ENCODE measurements around the gene CMYA5. TPM values are rescaled to one million over a fixed set of nuclear protein-coding genes. Genes with fewer than 3 reads are reported as not detected.
"Not testable (repeated sequence)": the region's sequence is repeated elsewhere in the genome, so short reads cannot be mapped to it uniquely, and the experiment has no call there.

CMYA5 gene
- total RNA-seq, 1 experiment from 2014 or later, result 0.07 TPM

DNA sequence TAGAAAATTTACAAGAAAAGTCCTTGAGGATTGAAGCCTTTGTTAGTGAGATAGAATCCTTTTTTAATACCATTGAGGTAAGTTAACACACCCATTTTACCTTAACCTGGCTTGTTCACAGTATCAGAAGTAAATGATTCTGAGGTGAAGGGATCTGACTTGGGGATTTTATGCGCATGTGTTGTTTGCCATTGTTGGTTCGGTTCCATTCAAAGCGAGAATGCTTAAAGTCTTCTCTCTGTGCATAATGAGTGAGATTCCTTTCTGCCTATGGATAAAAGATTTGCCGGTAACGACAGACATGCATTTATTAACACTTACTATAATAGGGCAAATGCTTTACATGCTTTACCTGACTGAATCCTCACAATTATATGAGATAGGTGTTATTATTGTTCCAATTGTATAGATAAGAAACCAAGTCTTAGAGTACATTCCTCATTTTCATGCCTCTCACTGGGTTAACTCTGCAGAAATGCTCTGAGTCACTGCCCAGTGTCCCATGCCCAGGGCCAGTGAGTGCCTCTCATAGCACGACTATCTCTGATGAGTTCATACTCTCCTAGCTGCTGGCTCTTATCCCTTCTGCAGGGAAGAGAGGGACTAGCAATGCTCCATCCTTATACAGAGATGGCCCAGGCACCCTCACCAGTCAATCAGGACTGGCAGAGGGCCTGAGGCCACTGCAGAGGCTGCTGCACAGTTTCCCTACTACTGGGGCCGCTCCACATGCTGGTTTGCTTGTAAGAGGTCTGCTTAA, 54.4 kb downstream of the CMYA5 start:
- in situ Hi-C loops (cut with HindIII; ENCODE audit: low sequenced_read_pairs), result no loop called here
- no peak for DNase-seq (ENCODE audit: low spot score)

DNA sequence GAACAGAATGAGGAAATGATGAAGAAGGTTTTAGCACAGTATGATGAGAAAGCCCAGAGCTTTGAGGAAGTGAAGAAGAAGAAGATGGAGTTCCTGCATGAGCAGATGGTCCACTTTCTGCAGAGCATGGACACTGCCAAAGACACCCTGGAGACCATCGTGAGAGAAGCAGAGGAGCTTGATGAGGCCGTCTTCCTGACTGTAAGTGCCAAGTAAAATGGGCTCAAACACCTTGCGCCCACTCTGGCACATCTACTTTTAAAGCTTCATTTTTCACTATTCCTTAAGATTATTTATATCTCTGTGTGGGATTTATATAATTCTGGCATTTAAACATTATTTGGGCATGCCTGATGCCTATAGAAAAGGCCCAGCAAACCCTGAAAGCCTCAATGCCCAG, 55.6 kb downstream of the CMYA5 start:
- no peak for DNase-seq (ENCODE audit: low spot score)
- in situ Hi-C loops (cut with HindIII; ENCODE audit: low sequenced_read_pairs), result no loop called here

DNA sequence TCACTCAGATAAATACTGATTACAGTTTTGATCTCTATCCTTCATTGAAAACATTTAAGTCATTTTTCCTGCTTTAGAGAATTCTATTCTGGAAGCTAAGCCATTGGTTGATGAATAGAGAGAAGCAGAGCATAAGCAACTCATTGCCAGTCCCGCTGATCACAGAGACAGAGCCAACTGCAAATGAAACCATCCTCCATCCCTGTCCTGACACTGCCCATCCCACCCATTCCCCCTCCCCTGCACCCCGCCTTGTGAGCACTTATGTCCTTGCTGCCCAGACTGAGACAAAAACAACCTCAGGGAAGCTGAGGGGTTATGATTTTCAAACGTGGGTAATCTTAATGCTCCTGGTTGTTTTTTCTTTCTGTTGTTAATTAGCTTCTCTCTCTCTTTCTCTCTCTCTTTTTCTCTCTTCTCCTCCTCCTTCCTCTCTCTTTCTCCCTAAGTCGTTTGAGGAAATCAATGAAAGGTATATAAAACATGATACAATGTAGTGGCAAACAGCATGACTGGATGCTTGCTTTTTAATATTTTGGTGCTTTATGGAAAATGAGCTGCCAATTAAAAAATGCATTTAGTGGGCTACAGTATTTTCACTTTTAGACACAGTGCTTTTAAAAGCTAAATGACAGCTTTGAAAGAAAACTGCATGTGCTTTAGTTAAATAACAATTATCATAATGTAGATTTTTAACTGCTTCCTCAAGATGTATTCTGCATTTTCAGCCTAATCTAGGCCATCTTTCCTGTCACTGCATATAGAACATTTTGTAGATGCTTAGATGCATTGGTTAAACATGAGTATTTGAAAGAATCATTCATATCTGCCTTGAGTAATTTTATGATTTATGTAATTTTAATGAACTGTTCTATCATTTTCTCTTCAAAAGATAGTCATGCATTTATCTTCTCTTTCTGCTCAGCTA, 57.3 kb downstream of the CMYA5 start:
- in situ Hi-C loops (cut with HindIII; ENCODE audit: low sequenced_read_pairs), result no loop called here
- peak; percentile 12 for DNase-seq (ENCODE audit: low spot score)

DNA sequence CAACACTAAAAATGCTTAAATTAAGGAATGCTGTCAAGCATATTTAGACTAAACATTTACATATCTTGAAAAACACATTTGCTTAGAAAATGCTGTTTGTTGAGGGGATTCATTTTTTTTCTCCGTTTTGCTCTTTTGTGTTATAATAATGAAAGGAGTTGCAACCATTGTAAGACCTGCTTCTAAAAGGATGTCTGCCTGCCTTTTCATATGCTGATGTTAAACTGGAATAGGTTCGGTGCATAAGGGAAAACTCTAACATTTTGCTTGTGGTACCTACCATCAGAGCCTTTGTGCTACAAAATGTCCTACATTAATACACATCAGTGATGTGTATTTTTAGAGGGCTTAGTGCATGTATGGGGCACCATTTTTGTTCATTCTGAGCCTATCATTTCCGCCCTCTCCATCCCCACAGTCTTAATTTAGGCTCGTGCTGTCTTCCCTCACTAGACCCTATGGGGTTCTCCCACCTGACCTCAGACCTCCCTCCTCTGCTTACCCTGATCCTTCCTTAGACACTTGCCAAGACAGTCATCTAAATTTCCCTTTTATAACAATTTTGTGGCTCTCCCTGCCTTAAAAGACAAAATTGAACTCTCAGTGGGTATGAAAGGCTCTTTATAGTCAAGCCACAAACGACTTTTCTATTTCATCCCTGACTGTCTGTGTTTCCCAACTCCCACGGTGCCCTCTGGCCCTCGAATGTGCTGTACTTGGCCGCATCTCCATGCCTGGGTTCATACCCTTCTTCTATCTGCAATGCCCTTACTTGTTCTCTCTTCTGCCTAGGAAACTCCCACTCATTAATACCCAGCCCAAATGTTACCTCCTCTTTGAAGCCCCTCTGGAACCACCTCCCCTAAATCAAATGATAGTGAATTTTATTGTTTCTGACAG, 61.2 kb downstream of the CMYA5 start:
- in situ Hi-C loops (cut with HindIII; ENCODE audit: low sequenced_read_pairs), result no loop called here

DNA sequence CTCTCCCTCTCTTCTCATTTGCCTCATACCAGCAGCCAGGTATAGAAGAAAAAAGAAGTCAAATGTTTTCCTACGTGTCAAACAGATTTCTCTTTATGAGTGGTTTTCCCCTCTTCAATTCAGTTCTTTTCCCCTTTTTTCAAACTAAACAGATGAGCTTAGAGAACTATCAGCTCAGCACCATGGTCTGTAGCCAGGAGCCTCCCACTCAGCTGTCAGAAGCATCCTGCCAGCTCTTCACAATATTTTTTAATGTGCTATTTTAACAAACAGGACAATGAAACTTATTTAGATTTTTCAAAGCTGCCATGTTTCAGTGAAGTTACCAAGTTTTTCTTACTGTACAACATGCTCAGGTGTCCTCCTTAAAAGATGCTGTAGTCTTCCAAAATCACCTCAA, 63.5 kb downstream of the CMYA5 start:
- in situ Hi-C loops (cut with HindIII; ENCODE audit: low sequenced_read_pairs), result no loop called here

More for the DNA sequence above, 61.2 kb downstream of the CMYA5 start:
- no peak for DNase-seq (ENCODE audit: low spot score)

DNA sequence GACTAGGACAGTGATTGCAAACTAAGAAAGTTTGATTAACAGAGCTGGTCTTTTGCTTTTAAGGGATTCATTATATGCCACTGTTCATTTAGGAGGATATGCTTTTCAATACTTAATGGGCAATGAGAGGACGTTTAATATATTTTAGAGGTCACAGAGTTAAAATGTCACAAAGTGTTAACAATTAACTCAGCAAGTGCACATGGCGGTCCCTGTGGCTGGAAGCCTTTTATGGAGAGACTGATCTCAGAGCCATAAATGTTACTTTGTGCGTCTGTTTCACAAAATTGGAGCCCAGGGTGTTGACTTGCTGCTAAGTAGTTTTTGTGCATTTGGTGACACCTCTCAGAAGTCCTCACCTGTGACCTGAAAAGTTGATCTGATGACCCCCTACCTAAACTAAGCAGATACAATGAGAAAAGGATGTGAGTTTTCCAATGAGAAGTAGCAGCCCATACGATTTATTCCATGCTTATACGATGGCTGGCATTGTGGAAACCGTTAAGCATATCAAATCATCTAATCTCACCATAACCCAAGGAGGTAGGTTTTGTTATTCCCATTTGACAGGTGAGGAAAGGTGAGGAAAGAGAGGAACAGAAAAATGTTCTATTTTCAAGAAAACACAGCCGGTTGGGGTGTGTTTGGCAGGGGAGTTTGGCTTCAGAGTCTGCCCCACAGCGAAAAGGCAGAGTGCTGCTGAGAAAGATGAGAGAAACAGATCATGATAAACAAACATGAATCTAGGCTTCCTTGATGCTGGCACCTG, 64.4 kb downstream of the CMYA5 start:
- no peak for DNase-seq (ENCODE audit: low spot score)
- in situ Hi-C loops (cut with HindIII; ENCODE audit: low sequenced_read_pairs), result no loop called here

More for the DNA sequence above, 63.5 kb downstream of the CMYA5 start:
- DNase-seq (ENCODE audit: low spot score), result no peak

DNA sequence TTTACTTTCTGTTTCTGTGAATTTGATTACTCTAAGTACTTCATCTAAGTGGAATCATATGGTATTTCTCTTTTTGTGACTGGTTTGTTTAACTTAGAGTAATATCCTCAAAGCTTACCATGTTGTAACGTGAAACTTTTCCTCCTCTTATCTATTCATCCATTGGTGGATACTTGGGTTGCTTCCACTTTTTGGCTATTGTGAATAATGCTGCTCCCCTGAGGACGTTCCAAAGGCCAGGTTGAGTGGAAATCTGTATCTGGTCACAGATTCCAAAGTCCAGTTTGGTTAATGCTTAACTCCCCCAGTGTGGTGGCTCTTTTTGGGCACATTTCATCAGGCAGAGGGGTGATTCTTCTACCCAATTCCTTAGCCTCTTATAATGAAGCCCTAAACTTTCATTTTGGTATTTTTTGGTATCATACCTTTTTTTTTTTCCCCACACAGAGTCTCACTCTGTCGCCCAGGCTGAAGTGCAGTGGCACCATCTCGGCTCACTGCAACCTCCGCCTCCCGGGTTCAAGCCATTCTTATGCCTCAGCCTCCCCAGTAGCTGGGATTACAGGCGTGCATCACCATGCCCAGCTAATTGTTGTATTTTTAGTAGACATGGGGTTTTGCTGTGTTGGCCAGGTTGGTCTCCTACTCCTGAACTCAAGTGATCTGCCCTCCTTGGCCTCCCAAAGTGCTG, 65.4 kb downstream of the CMYA5 start:
- in situ Hi-C loops (cut with HindIII; ENCODE audit: low sequenced_read_pairs), result no loop called here
- DNase-seq (ENCODE audit: low spot score), result no peak

DNA sequence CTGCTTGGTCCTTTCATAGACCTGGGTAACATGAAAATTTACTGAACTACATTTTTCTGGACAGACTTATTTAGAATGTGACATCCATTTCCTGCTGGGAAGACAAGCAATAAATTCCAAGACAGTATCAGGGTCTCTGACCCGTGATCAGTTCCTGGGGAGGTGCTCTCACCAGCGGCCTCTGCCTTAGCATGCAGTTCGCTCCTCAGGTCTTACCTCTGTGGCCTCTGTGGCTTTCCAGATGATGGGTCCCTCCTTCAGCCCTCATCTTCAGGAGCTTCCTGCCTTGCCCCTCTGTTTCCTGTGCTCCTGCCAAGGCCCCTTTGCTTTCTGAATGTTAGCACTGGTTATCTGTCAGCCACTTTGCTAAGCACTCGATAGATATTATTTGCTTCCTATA, 66.4 kb downstream of the CMYA5 start:
- DNase-seq (ENCODE audit: low spot score), result no peak
- in situ Hi-C loops (cut with HindIII; ENCODE audit: low sequenced_read_pairs), result no loop called here

DNA sequence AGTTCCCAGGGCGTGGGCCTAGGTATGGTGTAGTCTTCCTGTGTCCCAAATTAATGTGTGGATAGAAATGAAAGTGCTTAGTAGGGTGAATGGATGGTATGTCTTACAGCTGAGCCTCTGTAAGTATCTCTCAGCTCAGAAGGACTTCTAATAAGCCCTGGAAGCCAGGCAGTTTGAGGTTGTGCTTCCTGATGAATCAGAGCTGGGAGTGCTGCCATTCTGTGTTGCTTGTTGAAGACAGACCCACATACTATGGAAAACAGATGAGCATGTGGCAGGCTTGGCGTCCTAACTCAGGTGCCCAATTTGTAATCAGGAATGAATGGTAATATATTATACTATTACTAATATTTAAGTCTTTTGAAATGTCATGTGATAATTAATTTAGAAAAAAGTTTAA, 69.8 kb downstream of the CMYA5 start:
- in situ Hi-C loops (cut with HindIII; ENCODE audit: low sequenced_read_pairs), result no loop called here
- no peak for DNase-seq (ENCODE audit: low spot score)

DNA sequence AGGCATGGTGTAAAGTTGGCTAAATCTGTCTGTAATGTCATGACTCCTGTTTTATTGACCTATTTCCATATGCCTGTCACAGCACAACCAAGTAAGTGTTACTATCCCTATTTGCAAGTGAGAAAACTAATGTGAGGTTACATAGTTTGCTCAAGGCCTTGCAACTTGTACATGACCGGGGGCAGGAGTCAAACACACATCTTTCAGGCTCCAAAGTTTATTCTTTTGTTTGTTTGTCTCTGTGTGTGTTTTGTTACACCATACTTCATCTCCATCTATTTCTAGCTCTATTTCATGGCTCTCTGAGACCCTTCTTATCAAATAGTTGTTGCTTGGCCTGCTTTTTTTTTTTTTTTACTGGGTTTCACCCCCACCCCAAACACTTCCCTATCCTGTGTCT, 70.2 kb downstream of the CMYA5 start:
- DNase-seq (ENCODE audit: low spot score), result no peak

DNA sequence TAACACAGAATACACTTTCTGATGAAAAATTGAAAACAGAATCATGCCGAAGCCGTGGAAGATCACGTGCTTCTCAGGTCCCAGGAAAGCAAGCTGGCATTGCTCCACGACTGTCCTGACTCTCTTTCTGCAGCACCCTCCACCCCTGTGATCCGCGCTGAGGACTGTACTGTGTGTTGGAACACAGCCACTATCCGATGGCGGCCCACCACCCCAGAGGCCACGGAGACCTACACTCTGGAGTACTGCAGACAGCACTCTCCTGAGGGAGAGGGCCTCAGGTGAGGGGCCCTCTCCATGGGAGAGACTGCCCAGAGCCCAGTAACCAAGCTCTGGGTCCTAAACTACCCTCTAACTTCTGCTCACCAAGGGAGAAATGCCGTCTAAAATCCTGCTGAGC, 73.3 kb downstream of the CMYA5 start:
- in situ Hi-C loops (cut with HindIII; ENCODE audit: low sequenced_read_pairs), result no loop called here
- DNase-seq (ENCODE audit: low spot score), result no peak

More for the DNA sequence above, 70.2 kb downstream of the CMYA5 start:
- in situ Hi-C loops (cut with HindIII; ENCODE audit: low sequenced_read_pairs), result no loop called here

DNA sequence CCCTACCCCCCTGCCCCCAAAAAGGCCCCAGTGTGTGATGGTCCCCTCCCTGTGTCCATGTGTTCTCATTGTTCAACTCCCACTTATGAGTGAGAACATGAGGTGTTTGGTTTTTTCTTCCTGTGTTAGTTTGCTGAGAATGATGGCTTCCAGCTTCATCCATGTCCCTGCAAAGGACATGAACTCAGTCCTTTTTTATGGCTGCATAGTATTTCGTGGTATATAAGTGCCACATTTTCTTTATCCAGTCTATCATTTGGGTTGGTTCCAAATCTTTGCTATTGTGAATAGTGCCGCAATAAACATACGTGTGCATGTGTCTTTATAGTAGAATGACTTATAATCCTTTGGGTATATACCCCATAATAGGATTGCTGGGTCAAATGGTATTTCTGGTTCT, 74.5 kb downstream of the CMYA5 start:
- DNase-seq (ENCODE audit: low spot score); in situ Hi-C loops (cut with HindIII; ENCODE audit: low sequenced_read_pairs): not testable (repeated sequence)

DNA sequence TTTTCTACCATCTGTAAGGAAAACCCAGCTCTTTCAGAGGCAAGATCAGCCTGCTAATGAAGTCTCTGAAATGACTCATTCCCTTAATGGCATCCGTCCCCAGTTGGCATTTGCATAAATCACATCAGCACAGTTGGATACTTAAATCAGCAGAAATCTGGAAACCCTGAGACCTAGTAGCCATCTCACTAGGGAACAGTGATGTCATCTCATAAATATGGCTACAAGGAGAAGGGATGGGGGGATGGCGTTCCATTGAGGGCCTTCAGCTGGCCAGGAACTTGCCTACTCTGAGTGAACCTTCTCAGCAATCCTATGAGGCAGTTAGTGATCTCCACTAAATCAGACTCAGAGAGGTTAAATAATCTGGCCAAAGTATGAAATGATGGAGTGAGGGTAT, 81.8 kb downstream of the CMYA5 start:
- in situ Hi-C loops (cut with HindIII; ENCODE audit: low sequenced_read_pairs), result no loop called here

DNA sequence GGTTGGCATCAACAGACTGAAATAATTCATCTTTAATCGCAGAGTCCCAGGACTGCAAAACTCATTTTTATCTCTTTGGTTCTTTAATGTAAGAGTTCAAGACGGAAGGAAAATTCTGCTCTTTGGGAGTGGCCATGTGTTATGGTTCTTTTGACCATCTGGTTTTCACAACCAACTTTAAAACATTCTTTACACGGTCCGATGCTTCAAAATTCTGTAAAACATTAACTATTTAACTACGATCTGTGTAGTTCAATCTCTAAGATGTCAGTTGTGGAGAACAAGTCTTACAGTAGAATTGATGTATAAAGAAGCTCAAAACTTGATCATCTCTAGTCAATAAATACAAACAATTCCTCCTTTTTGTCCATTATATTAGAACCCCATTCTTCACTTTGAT, 83.0 kb downstream of the CMYA5 start:
- in situ Hi-C loops (cut with HindIII; ENCODE audit: low sequenced_read_pairs), result no loop called here
- no peak for DNase-seq (ENCODE audit: low spot score)

More for the DNA sequence above, 81.8 kb downstream of the CMYA5 start:
- DNase-seq (ENCODE audit: low spot score), result no peak

DNA sequence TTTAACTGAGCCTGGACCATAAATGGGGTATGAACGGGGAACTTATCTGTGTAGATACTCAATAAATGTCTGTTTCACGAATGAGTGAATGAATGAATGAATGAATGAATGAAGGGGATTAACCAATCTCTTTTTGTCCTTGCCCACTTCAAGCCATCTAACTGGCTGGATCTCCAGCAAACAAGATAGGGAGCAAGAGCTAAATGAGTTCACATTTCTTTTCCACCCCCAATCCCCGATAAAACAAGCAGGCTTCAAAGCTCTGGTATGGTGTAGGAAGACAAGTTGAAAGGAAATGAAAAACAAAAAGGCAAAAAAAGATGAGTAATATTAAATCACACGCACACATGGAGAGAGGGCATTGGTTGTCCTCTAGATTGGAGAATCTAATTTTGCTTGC, 84.0 kb downstream of the CMYA5 start:
- DNase-seq (ENCODE audit: low spot score), result no peak
- in situ Hi-C loops (cut with HindIII; ENCODE audit: low sequenced_read_pairs), result no loop called here

DNA sequence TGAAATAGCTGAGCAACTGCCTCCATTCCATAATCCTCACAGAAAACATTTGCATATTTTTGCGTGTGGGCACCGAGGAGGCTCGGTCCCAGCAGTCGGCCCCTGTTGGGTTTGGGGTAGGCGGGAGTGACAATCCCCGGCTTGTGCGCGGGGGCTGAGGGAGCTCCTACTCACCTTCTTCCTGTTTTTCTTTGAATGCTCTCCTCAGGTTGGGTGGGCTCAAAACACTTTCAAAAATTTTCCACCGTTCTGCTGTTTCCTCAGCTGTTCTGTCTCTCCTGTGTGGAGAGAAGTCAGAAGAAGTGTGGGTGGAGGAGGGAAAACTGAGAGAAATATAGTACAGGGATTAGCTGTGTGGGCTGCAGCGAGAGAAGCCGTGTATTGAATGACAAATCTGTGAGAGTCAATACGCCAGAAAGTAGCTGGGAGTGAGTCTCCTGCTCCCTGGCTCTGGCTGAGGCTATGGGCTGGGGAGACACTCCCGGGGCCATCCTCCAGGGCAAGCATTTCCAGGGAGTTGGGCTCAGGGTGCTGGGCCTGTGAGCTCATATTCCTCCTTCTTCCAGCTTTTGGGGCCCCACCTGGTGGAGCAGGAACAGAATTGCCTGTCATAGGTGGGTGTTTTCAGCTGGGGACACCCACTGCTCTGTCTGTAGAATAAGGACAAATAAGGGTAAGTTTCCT, 84.7 kb downstream of the CMYA5 start:
- in situ Hi-C loops (cut with HindIII; ENCODE audit: low sequenced_read_pairs), result no loop called here
- peak; percentile 14 for DNase-seq (ENCODE audit: low spot score)

DNA sequence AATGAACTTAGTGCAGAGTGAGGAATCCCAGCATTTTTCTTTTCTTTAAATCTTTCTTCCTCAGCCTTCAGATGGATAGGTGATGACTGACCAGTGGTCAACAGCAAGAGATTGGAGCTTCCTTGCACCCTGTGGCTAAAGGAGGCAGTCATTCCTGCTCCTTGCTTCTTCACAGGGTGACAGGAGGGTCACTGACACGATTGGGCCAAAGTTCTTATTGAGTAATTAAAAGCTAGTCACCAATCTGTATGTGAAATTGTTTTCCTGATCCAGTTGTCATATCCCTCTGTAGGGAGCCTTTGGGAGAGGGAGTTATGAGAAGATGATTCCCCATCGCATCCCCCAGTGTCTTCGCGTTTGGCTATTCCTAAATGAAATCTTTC, 85.2 kb downstream of the CMYA5 start:
- in situ Hi-C loops (cut with HindIII; ENCODE audit: low sequenced_read_pairs), result no loop called here
- no peak for DNase-seq (ENCODE audit: low spot score)

DNA sequence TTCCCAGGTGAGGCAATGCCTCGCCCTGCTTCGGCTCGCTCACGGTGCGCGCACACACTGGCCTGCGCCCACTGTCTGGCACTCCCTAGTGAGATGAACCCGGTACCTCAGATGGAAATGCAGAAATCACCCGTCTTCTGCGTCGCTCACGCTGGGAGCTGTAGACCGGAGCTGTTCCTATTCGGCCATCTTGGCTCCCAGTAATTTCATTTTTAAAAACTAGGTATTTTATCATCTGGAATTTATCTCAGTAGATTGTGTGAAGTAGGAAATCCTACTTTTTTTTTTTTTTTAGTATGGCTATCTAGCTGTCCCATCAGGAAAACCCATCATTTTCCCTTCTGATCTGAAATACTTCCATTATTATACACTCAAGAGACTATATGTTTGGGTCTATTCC, 95.1 kb downstream of the CMYA5 start:
- in situ Hi-C loops (cut with HindIII; ENCODE audit: low sequenced_read_pairs); DNase-seq (ENCODE audit: low spot score): not testable (repeated sequence)

Measured in G401 (cell line).